ENCODE data around the gene ADAMTS16.

ADAMTS16 gene

GRCh38 chr5:5156471-5157082, 16.4 kb downstream of the ADAMTS16 start:
- no peak for TF ChIP-seq CTCF (IDR thresholded peaks at IDR 0.05; ENCODE audit: low read depth, low read length)
- H3K27ac ChIP-seq, result no peak overlapping the region
- H3K36me3 ChIP-seq, result no peaks in the 10 kb centered on the region
- no peak for DNase-seq
- no peak overlapping the region for H3K4me3 ChIP-seq (ENCODE audit: low read depth, low read length)
- peaks cover 73% of the 10 kb centered on the region for H3K27me3 ChIP-seq (ENCODE audit: insufficient read depth, low read depth, severe bottlenecking)
- H3K9me3 ChIP-seq (ENCODE audit: severe bottlenecking), result no peaks in the 10 kb centered on the region

GRCh38 chr5:5158472-5158895, 18.4 kb downstream of the ADAMTS16 start:
- no peak overlapping the region for H3K27ac ChIP-seq
- no peak for DNase-seq
- H3K4me3 ChIP-seq (ENCODE audit: low read depth, low read length), result no peak overlapping the region
- H3K36me3 ChIP-seq, result no peaks in the 10 kb centered on the region
- no peak for TF ChIP-seq CTCF (IDR thresholded peaks at IDR 0.05; ENCODE audit: low read depth, low read length)
- H3K27me3 ChIP-seq (ENCODE audit: insufficient read depth, low read depth, severe bottlenecking), result peaks cover 82% of the 10 kb centered on the region
- no peaks in the 10 kb centered on the region for H3K9me3 ChIP-seq (ENCODE audit: severe bottlenecking)

DNA sequence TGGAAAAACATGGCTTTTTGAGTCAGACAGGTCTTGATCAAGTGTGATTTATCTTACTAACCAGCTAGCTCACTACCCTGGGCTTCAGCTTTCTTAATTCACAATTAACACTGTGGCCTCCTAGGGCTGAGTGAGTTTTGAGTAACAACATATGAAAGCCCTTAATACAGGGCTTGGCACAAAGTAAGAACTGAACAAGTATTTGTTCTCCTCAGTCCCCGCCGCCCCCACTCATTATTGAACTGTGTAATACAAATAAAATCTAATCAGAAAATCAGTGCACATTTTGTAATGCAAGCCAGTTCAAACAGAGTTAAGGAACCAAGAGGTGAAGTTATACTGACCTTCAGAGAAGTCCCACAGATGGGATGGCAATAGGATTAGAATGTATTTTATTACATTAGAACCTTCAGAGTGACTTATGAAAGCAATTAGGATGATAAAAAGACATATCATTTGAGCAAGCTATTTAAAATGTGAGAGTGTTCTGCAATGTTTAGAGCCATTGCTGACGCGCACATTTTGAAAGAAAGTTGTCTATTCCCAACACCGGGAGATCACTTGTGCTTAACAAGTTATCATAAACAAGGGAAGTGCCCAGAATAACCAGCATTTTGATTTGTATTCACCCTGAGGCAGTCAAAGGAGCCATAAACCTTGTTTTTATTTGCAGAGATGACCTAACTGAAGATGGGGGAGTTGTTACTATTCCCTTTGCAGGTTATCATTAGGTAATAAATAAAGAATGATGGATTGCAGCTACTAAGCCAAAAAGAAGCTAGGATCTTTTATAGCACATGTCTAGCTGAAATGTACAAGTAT, 19.4 kb downstream of the ADAMTS16 start:
- H3K27ac ChIP-seq, result no peak overlapping the region
- no peak overlapping the region for H3K4me3 ChIP-seq (ENCODE audit: low read depth, low read length)
- no peaks in the 10 kb centered on the region for H3K36me3 ChIP-seq
- no peaks in the 10 kb centered on the region for H3K9me3 ChIP-seq (ENCODE audit: severe bottlenecking)
- DNase-seq, result no peak
- peaks cover 82% of the 10 kb centered on the region for H3K27me3 ChIP-seq (ENCODE audit: insufficient read depth, low read depth, severe bottlenecking)
- no peak for TF ChIP-seq CTCF (IDR thresholded peaks at IDR 0.05; ENCODE audit: low read depth, low read length)

- Histone ChIP-seq H3K27me3 (ENCODE audit: insufficient read depth, low read depth, severe bottlenecking) (peaks cover 78% of the 10 kb centered on the region), H3K9me3 (ENCODE audit: severe bottlenecking) (no peaks in the 10 kb centered on the region), H3K4me3 (ENCODE audit: low read depth, low read length) (no peak overlapping the region), H3K36me3 (no peaks in the 10 kb centered on the region), H3K27ac (no peak overlapping the region)
- TF ChIP-seq CTCF (IDR thresholded peaks at IDR 0.05; ENCODE audit: low read depth, low read length), result no peak
- DNase-seq, result no peak
These were observed 24.0 kb downstream of the ADAMTS16 start for GRCh38 chr5:5164163-5164562.

- Histone ChIP-seq H3K9me3 (ENCODE audit: severe bottlenecking) (no peaks in the 10 kb centered on the region), H3K27ac (no peak overlapping the region), H3K4me3 (ENCODE audit: low read depth, low read length) (no peak overlapping the region), H3K36me3 (no peaks in the 10 kb centered on the region), H3K27me3 (ENCODE audit: insufficient read depth, low read depth, severe bottlenecking) (peaks cover 82% of the 10 kb centered on the region)
- TF ChIP-seq CTCF (IDR thresholded peaks at IDR 0.05; ENCODE audit: low read depth, low read length), result no peak
- DNase-seq, result no peak
These were observed 25.4 kb downstream of the ADAMTS16 start for GRCh38 chr5:5165541-5166002.
